ENCODE data around the gene APBA2.

Gene APBA2

GRCh38 chr15:29159771-29160455, 274.1 kb downstream of the APBA2 start:
- ChIA-PET POLR2A (no interaction called here), CTCF (no interaction called here)
- no peaks in the 10 kb centered on the region for H3K36me3 ChIP-seq (ENCODE audit: control insufficient read depth in 2 of 2, insufficient read depth in 1 of 2, low read length in 2 of 2)
- TF ChIP-seq SCRT1 (tag by site-specific recombination; IDR thresholded peaks at IDR 0.05; ENCODE audit: borderline replicate concordance) (no peak), ZNF701 (tag by site-specific recombination; IDR thresholded peaks at IDR 0.05) (no peak), ZNF501 (tag by site-specific recombination; IDR thresholded peaks at IDR 0.05) (no peak), EGR2 (tag by site-specific recombination; IDR thresholded peaks at IDR 0.05; ENCODE audit: low read depth) (no peak), IKZF3 (tag by site-specific recombination; IDR thresholded peaks at IDR 0.05) (no peak), ZNF600 (tag by site-specific recombination; IDR thresholded peaks at IDR 0.05) (no peak), ZNF211 (tag by site-specific recombination; IDR thresholded peaks at IDR 0.05; ENCODE audit: low read depth) (no peak), CTCF (tag by site-specific recombination; IDR thresholded peaks at IDR 0.05) (no peak), ZBTB11 (tag by site-specific recombination; conservative IDR thresholded peaks at IDR 0.05; ENCODE audit: low read depth) (no peak), ZNF571 (tag by site-specific recombination; IDR thresholded peaks at IDR 0.05) (no peak), ZBTB10 (tag by site-specific recombination; IDR thresholded peaks at IDR 0.05) (no peak)
- H3K4me1 ChIP-seq (ENCODE audit: control insufficient read depth, insufficient read depth, low read length), result no peaks in the 10 kb centered on the region
- H3K27ac ChIP-seq (ENCODE audit: extremely low read depth, low read depth, low read length), result no peak overlapping the region
- H3K4me3 ChIP-seq (ENCODE audit: low read depth, low read length), result no peak overlapping the region
- no peaks in the 10 kb centered on the region for H3K9me3 ChIP-seq (ENCODE audit: control insufficient read depth, insufficient read depth, low read depth, low read length)

GRCh38 chr15:29162411-29162810, 276.6 kb downstream of the APBA2 start:
- Histone ChIP-seq H3K9me3 (ENCODE audit: control insufficient read depth, insufficient read depth, low read depth, low read length) (no peaks in the 10 kb centered on the region), H3K4me3 (ENCODE audit: low read depth, low read length) (no peak overlapping the region), H3K4me1 (ENCODE audit: control insufficient read depth, insufficient read depth, low read length) (no peaks in the 10 kb centered on the region), H3K36me3 (ENCODE audit: control insufficient read depth in 2 of 2, insufficient read depth in 1 of 2, low read length in 2 of 2) (no peaks in the 10 kb centered on the region), H3K27ac (ENCODE audit: extremely low read depth, low read depth, low read length) (no peak overlapping the region)
- TF ChIP-seq ZNF19 (tag by site-specific recombination; IDR thresholded peaks at IDR 0.05; ENCODE audit: low read depth) (no peak), ZNF76 (tag by site-specific recombination; IDR thresholded peaks at IDR 0.05; ENCODE audit: borderline replicate concordance, low read depth) (no peak), ZNF785 (tag by site-specific recombination; IDR thresholded peaks at IDR 0.05) (no peak), ZSCAN5A (tag by site-specific recombination; IDR thresholded peaks at IDR 0.05) (no peak)
- ChIA-PET POLR2A (no interaction called here), CTCF (no interaction called here)
